ENCODE data around the gene OXSR1.
"Not testable (repeated sequence)": the region's sequence is repeated elsewhere in the genome, so short reads cannot be mapped to it uniquely, and the experiment has no call there.

OXSR1 gene

GRCh38 chr3:38276081-38276916 is 111.0 kb downstream of the OXSR1 start:
- no peak for DNase-seq

GRCh38 chr3:38276917-38277630 is 111.7 kb downstream of the OXSR1 start:
- no peak for DNase-seq

- DNase-seq: no peak
These were observed 113.5 kb downstream of the OXSR1 start for GRCh38 chr3:38278841-38279240.

- no peak for DNase-seq
These were observed 116.8 kb downstream of the OXSR1 start, which contains the start of gene SLC22A14 for GRCh38 chr3:38281895-38282686. TSS of gene SLC22A14 (plus strand) at chr3:38282294. CDS start at chr3:38306027, 23,733 bp downstream.

GRCh38 chr3:38283810-38284755 is 118.7 kb downstream of the OXSR1 start:
- no peak for DNase-seq

DNA sequence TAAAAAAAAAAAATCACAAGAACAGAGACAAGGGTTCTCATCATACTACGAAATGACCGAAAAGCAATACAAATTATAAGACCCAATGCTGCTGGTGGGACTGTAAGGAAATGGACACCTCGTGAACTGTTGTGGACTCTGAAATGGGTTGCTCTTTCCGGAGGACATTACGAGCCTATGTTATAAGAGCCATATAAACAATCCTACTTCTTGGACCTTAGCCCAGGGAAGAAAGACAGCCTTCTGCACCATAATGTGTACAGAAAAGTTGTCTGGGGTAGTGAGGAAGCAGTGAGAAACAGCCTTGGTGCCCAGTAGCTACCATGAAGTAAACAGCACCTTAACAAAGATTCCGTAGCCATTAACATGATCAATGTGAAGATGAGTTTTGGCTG is 119.4 kb downstream of the OXSR1 start:
- DNase-seq: no peak

GRCh38 chr3:38289286-38290217 is 124.2 kb downstream of the OXSR1 start:
- DNase-seq: not testable (repeated sequence)

DNA sequence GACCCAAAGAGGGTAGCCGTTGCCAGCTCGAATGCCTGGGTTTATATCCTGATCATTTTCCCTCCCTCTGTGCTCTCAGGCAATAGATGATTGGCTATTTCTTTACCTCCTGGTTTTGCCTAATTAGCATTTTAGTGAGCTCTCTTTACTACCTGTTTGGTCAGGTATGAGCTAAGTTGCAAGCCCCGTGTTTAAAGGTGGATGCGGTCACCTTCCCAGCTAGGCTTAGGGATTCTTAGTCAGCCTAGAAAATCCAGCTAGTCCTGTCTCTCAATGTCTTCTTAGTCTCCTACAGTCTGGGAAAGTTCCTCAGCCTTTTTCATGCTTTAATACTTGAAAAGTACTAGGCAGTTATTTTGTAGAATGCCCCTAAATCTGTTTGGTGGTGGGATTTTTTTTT is 131.7 kb downstream of the OXSR1 start:
- DNase-seq: not testable (repeated sequence)

- no peak for DNase-seq
These were observed 132.2 kb downstream of the OXSR1 start for GRCh38 chr3:38297537-38297936.

GRCh38 chr3:38297947-38298711 is 132.8 kb downstream of the OXSR1 start:
- no peak for DNase-seq

Data from RPMI8226 (cell line).